Neural cell (in vitro differentiated cells): ENCODE results near the gene ZNF536. TPM values are rescaled to one million over a fixed set of nuclear protein-coding genes. Genes with fewer than 3 reads are reported as not detected.

Source experiments
- H2AFZ ChIP-seq: fragments of 200-600, 300-800 bp; sonication (generic), shearing (Covaris generic); 2 replicates; pipeline ENCODE4 v1.6.0; 2014; ENCODE audit warnings: low read depth, mild to moderate bottlenecking, antibody characterized with exemption, low read length, moderate library complexity
- H3F3A ChIP-seq: fragments of 200-600 bp; shearing (Covaris generic); 2 replicates; pipeline ENCODE4 v1.6.1; 2016; ENCODE audit warnings: mild to moderate bottlenecking, moderate library complexity, mixed read lengths, antibody characterized with exemption, low read length; ENCODE audit not compliant: insufficient read depth, poor library complexity, severe bottlenecking
- H3K27ac ChIP-seq: fragments of 200-600, 300-800 bp; sonication (generic), shearing (Covaris generic); 2 replicates; pipeline ENCODE4 v1.5.1; 2014; ENCODE audit warnings: mild to moderate bottlenecking, low read length, moderate library complexity
- H3K27me3 ChIP-seq: fragments of 300-800, 200-600 bp; sonication (generic), shearing (Covaris generic); 2 replicates; pipeline ENCODE4 v1.6.0; 2014; ENCODE audit warnings: mild to moderate bottlenecking, low read depth, low read length, moderate library complexity; ENCODE audit not compliant: insufficient read depth
- H3K36me3 ChIP-seq: fragments of 300-800, 200-600 bp; sonication (generic), shearing (Covaris generic); 2 replicates; pipeline ENCODE4 v1.5.1; 2014; ENCODE audit warnings: mild to moderate bottlenecking, antibody characterized with exemption, low read length, moderate library complexity; ENCODE audit not compliant: insufficient read depth
- H3K4me2 ChIP-seq: fragments of 300-800, 200-600 bp; sonication (generic), shearing (Covaris generic); 2 replicates; pipeline ENCODE4 v1.6.0; 2014; ENCODE audit warnings: mild to moderate bottlenecking, low read length
- H3K4me3 ChIP-seq: fragments of 300-800, 200-600 bp; sonication (generic), shearing (Covaris generic); 2 replicates; pipeline ENCODE4 v1.5.1; 2014; ENCODE audit warnings: mild to moderate bottlenecking, low read length, moderate library complexity
- H3K79me2 ChIP-seq: fragments of 200-600 bp; shearing (Covaris generic); replicated peaks from 2 replicates; pipeline ENCODE4 v1.6.0; 2014; ENCODE audit warnings: mild to moderate bottlenecking, low read length, moderate library complexity; ENCODE audit not compliant: insufficient read depth
- H3K9ac ChIP-seq: fragments of 300-800, 200-600 bp; sonication (generic), shearing (Covaris generic); 2 replicates; pipeline ENCODE4 v1.6.1; 2016; ENCODE audit warnings: mild to moderate bottlenecking, low read length, mixed read lengths
- H3K9me2 ChIP-seq: fragments of 200-600 bp; shearing (Covaris generic); 2 replicates; pipeline ENCODE4 v1.6.1; 2016; ENCODE audit warnings: mild to moderate bottlenecking, low read length, mixed read lengths; ENCODE audit not compliant: insufficient read depth
- H3K9me3 ChIP-seq: fragments of 200-600, 300-800 bp; sonication (generic), shearing (Covaris generic); 2 replicates; pipeline ENCODE4 v1.6.1; 2016; ENCODE audit warnings: mild to moderate bottlenecking, mixed run types, low read length, moderate library complexity, mixed read lengths
- H4K20me1 ChIP-seq: fragments of 200-600 bp; shearing (Covaris generic); 2 replicates; pipeline ENCODE4 v1.6.1; 2016; ENCODE audit warnings: mild to moderate bottlenecking, mixed run types; ENCODE audit not compliant: insufficient read depth
- EP300 ChIP-seq: fragments of 450-650 bp; conservative IDR thresholded peaks from 2 replicates; pipeline ENCODE4 v1.6.1; 2014; ENCODE audit warnings: antibody characterized with exemption, mild to moderate bottlenecking, moderate library complexity; ENCODE audit not compliant: poor library complexity, severe bottlenecking
- EZH2 ChIP-seq: fragments of 200-600, 300-800 bp; shearing (Covaris generic), sonication (generic); IDR thresholded peaks from 2 replicates; pipeline ENCODE4 v1.6.1; 2014; ENCODE audit warnings: antibody characterized with exemption, low read length, borderline replicate concordance, mild to moderate bottlenecking; ENCODE audit not compliant: insufficient read depth, poor library complexity, severe bottlenecking
- POLR2AphosphoS5 ChIP-seq: IDR thresholded peaks from 2 replicates; pipeline ENCODE4 v1.6.1; 2012
- RAD21 ChIP-seq: fragments of 450-650 bp; conservative IDR thresholded peaks from 2 replicates; pipeline ENCODE4 v1.6.1; 2014; ENCODE audit warnings: antibody characterized with exemption, mild to moderate bottlenecking, moderate library complexity
- SMC3 ChIP-seq: fragments of 450-650 bp; conservative IDR thresholded peaks from 2 replicates; pipeline ENCODE4 v1.6.1; 2014; ENCODE audit warnings: antibody characterized with exemption, mild to moderate bottlenecking, moderate library complexity; ENCODE audit not compliant: poor library complexity
- TAF1 ChIP-seq: IDR thresholded peaks from 2 replicates; pipeline ENCODE4 v1.6.1; 2012; ENCODE audit warnings: low read depth
- polyA plus RNA-seq: library from polyadenylated mRNA; depleted of rRNA; stranded (reverse); fragments of >200 nt; gene quantifications from 2 replicates; pipeline ENCODE4 v1.2.3, GENCODE V29; 2014
- TF ChIP-seq, protein P1 (sequence below): IDR thresholded peaks from 2 replicates; pipeline ENCODE4 v1.6.1; 2012; ENCODE audit warnings: borderline replicate concordance
- TF ChIP-seq, protein P2 (sequence below): fragments of 450-650 bp; IDR thresholded peaks from 2 replicates; pipeline ENCODE4 v1.5.1; 2014; ENCODE audit warnings: antibody characterized with exemption, mild to moderate bottlenecking, moderate library complexity; ENCODE audit not compliant: poor library complexity, severe bottlenecking

ZNF536 gene
- polyA plus RNA-seq, 1 donor from 2014 or later, result 13.9 TPM

GRCh38 chr19:30369833-30370232 is 2.4 kb upstream of the ZNF536 start:
- Histone ChIP-seq H3K27me3 (peaks cover 17% of the 10 kb centered on the region), H2AFZ (no peak overlapping the region), H4K20me1 (no peaks in the 10 kb centered on the region), H3K27ac (no peak overlapping the region), H3F3A (no peaks in the 10 kb centered on the region), H3K9me3 (no peaks in the 10 kb centered on the region), H3K36me3 (no peaks in the 10 kb centered on the region), H3K4me3 (no peak overlapping the region), H3K79me2 (no peaks in the 10 kb centered on the region), H3K9me2 (no peaks in the 10 kb centered on the region), H3K9ac (no peak overlapping the region), H3K4me2 (no peak overlapping the region)
- TF ChIP-seq, protein P1, sequence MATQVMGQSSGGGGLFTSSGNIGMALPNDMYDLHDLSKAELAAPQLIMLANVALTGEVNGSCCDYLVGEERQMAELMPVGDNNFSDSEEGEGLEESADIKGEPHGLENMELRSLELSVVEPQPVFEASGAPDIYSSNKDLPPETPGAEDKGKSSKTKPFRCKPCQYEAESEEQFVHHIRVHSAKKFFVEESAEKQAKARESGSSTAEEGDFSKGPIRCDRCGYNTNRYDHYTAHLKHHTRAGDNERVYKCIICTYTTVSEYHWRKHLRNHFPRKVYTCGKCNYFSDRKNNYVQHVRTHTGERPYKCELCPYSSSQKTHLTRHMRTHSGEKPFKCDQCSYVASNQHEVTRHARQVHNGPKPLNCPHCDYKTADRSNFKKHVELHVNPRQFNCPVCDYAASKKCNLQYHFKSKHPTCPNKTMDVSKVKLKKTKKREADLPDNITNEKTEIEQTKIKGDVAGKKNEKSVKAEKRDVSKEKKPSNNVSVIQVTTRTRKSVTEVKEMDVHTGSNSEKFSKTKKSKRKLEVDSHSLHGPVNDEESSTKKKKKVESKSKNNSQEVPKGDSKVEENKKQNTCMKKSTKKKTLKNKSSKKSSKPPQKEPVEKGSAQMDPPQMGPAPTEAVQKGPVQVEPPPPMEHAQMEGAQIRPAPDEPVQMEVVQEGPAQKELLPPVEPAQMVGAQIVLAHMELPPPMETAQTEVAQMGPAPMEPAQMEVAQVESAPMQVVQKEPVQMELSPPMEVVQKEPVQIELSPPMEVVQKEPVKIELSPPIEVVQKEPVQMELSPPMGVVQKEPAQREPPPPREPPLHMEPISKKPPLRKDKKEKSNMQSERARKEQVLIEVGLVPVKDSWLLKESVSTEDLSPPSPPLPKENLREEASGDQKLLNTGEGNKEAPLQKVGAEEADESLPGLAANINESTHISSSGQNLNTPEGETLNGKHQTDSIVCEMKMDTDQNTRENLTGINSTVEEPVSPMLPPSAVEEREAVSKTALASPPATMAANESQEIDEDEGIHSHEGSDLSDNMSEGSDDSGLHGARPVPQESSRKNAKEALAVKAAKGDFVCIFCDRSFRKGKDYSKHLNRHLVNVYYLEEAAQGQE, result no peak
- TF ChIP-seq, protein P2, sequence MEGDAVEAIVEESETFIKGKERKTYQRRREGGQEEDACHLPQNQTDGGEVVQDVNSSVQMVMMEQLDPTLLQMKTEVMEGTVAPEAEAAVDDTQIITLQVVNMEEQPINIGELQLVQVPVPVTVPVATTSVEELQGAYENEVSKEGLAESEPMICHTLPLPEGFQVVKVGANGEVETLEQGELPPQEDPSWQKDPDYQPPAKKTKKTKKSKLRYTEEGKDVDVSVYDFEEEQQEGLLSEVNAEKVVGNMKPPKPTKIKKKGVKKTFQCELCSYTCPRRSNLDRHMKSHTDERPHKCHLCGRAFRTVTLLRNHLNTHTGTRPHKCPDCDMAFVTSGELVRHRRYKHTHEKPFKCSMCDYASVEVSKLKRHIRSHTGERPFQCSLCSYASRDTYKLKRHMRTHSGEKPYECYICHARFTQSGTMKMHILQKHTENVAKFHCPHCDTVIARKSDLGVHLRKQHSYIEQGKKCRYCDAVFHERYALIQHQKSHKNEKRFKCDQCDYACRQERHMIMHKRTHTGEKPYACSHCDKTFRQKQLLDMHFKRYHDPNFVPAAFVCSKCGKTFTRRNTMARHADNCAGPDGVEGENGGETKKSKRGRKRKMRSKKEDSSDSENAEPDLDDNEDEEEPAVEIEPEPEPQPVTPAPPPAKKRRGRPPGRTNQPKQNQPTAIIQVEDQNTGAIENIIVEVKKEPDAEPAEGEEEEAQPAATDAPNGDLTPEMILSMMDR, result no peak
- TF ChIP-seq EP300 (no peak), POLR2AphosphoS5 (no peak), SMC3 (no peak), TAF1 (no peak)

DNA sequence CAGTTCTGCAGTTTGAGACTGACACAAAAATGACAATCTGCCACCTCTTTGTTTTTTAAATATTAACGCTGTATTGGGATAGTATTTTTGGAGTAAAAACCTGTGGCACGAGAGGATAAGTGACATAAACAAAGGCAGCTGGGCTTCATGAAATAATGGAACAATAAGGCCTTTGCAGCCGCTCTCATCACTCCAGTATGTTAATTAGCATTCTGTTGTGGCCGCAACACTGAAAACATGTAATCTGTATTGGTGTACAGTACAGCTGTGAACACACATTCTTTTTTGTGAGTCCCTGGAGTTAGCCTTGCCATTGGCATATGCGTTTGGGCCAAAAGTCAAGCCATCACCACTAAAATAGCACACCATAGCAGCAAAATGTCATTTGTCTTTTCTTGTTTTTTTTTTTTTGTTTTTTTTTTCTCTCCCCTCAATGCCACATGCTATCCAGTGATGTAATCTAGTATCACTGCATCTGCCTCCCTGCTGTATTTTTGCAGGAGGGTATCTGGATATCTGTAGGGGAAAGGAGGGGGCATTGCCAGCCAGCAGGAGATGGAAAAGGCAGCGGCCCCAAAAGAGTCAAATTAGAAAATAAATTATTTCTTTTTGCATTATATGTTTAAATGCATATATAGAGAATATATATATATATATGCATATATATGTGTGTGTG is 885 bp upstream of the ZNF536 start:
- Histone ChIP-seq H4K20me1 (no peaks in the 10 kb centered on the region), H3K9me2 (no peaks in the 10 kb centered on the region), H3K27ac (no peak overlapping the region), H3K27me3 (peaks cover 22% of the 10 kb centered on the region), H3K4me3 (no peak overlapping the region), H3K36me3 (no peaks in the 10 kb centered on the region), H2AFZ (no peak overlapping the region), H3K79me2 (no peaks in the 10 kb centered on the region), H3K9ac (no peak overlapping the region), H3K9me3 (no peaks in the 10 kb centered on the region), H3K4me2 (no peak overlapping the region), H3F3A (no peaks in the 10 kb centered on the region)
- TF ChIP-seq, protein P1, result no peak
- TF ChIP-seq EZH2 (no peak), EP300 (no peak), RAD21 (no peak)
